ENCODE measurements around the gene CST9. TPM values are rescaled to one million over a fixed set of nuclear protein-coding genes. Genes with fewer than 3 reads are reported as not detected.

CST9 gene
- total and polyA plus RNA-seq, 2 of the 13 experiments (the other 11 are each of a cell fraction or from before 2014, with no cell fraction given), result 0.07 TPM; not detected in 1

- TF ChIP-seq ZBED4 (CRISPR knock-in tag; IDR thresholded peaks at IDR 0.05; ENCODE audit: borderline replicate concordance) (0 out of 2 replicates have a peak, but pooled peaks have one; percentile 71), SNAPC2 (CRISPR knock-in tag; IDR thresholded peaks at IDR 0.05) (no peak), CREB1 (IDR thresholded peaks at IDR 0.05) (no peak), CREB1 (CRISPR knock-in tag; IDR thresholded peaks at IDR 0.05) (no peak), NFKB2 (CRISPR knock-in tag; IDR thresholded peaks at IDR 0.05; ENCODE audit: borderline replicate concordance) (peak; percentile 82; the same call in 1 of the 2 replicates), ZNF781 (CRISPR knock-in tag; IDR thresholded peaks at IDR 0.05; ENCODE audit: borderline replicate concordance, not compliant biosample characterization) (no peak)
- TF ChIP-seq, protein P1, sequence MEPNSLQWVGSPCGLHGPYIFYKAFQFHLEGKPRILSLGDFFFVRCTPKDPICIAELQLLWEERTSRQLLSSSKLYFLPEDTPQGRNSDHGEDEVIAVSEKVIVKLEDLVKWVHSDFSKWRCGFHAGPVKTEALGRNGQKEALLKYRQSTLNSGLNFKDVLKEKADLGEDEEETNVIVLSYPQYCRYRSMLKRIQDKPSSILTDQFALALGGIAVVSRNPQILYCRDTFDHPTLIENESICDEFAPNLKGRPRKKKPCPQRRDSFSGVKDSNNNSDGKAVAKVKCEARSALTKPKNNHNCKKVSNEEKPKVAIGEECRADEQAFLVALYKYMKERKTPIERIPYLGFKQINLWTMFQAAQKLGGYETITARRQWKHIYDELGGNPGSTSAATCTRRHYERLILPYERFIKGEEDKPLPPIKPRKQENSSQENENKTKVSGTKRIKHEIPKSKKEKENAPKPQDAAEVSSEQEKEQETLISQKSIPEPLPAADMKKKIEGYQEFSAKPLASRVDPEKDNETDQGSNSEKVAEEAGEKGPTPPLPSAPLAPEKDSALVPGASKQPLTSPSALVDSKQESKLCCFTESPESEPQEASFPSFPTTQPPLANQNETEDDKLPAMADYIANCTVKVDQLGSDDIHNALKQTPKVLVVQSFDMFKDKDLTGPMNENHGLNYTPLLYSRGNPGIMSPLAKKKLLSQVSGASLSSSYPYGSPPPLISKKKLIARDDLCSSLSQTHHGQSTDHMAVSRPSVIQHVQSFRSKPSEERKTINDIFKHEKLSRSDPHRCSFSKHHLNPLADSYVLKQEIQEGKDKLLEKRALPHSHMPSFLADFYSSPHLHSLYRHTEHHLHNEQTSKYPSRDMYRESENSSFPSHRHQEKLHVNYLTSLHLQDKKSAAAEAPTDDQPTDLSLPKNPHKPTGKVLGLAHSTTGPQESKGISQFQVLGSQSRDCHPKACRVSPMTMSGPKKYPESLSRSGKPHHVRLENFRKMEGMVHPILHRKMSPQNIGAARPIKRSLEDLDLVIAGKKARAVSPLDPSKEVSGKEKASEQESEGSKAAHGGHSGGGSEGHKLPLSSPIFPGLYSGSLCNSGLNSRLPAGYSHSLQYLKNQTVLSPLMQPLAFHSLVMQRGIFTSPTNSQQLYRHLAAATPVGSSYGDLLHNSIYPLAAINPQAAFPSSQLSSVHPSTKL (CRISPR knock-in tag; IDR thresholded peaks at IDR 0.05), result peak; percentile 85
- TF ChIP-seq, protein P2, sequence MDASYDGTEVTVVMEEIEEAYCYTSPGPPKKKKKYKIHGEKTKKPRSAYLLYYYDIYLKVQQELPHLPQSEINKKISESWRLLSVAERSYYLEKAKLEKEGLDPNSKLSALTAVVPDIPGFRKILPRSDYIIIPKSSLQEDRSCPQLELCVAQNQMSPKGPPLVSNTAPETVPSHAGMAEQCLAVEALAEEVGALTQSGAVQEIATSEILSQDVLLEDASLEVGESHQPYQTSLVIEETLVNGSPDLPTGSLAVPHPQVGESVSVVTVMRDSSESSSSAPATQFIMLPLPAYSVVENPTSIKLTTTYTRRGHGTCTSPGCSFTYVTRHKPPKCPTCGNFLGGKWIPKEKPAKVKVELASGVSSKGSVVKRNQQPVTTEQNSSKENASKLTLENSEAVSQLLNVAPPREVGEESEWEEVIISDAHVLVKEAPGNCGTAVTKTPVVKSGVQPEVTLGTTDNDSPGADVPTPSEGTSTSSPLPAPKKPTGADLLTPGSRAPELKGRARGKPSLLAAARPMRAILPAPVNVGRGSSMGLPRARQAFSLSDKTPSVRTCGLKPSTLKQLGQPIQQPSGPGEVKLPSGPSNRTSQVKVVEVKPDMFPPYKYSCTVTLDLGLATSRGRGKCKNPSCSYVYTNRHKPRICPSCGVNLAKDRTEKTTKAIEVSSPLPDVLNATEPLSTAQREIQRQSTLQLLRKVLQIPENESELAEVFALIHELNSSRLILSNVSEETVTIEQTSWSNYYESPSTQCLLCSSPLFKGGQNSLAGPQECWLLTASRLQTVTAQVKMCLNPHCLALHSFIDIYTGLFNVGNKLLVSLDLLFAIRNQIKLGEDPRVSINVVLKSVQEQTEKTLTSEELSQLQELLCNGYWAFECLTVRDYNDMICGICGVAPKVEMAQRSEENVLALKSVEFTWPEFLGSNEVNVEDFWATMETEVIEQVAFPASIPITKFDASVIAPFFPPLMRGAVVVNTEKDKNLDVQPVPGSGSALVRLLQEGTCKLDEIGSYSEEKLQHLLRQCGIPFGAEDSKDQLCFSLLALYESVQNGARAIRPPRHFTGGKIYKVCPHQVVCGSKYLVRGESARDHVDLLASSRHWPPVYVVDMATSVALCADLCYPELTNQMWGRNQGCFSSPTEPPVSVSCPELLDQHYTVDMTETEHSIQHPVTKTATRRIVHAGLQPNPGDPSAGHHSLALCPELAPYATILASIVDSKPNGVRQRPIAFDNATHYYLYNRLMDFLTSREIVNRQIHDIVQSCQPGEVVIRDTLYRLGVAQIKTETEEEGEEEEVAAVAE (CRISPR knock-in tag; IDR thresholded peaks at IDR 0.05; ENCODE audit: borderline replicate concordance), result no peak
These were observed 19.6 kb downstream of the CST9 start (continued) for GRCh38 chr20:23585808-23586734.

All from HepG2 (cell line).